AG09309 (cell line): ENCODE data around the gene SP9.

Experiments used
- DNase-seq: peaks from one replicate; pipeline ENCODE4 v3.0.0-alpha.2; 2010; ENCODE audit warnings: low read depth
- H3K4me3 ChIP-seq: 2 replicates; pipeline ENCODE4 v1.5.1; 2011; ENCODE audit warnings: mild to moderate bottlenecking, low read depth, low read length, moderate library complexity; ENCODE audit not compliant: control insufficient read depth
- TF ChIP-seq, protein P1 (sequence below): IDR thresholded peaks from 2 replicates; pipeline ENCODE4 v1.5.1; 2011; ENCODE audit warnings: mild to moderate bottlenecking, low read depth, low read length, inconsistent platforms; ENCODE audit not compliant: insufficient read depth, control insufficient read depth; ENCODE audit errors: missing control alignments

The SP9 gene

DNA sequence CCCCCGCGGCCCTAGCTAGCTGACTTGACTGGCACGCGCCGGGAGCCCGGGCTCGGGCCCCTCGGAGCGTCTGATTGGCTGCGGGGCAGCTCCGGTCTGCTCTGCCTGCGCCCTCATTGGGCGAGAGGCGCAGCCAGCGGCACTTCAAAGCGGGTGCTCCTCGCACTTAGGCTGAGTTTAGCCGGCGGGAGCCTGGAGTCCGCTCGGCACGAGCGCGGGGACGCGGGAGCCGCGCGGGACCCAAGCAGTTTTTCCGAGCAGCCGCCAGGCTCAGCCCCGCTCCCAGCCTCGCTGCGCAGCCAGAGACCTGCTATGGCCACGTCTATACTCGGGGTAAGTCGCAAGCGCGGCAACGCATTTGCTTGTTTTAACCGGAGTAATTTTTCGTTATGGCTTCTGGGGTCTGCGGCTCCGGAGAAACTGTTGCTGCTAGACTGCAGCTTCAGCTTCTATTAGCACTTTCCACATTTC is at the start of gene SP9:
Gene SP9, plus strand, starts transcription at position 174 of the 471 bp plus-strand sequence. Its CDS starts 139 bp downstream, at position 313.
- TF ChIP-seq, protein P1, sequence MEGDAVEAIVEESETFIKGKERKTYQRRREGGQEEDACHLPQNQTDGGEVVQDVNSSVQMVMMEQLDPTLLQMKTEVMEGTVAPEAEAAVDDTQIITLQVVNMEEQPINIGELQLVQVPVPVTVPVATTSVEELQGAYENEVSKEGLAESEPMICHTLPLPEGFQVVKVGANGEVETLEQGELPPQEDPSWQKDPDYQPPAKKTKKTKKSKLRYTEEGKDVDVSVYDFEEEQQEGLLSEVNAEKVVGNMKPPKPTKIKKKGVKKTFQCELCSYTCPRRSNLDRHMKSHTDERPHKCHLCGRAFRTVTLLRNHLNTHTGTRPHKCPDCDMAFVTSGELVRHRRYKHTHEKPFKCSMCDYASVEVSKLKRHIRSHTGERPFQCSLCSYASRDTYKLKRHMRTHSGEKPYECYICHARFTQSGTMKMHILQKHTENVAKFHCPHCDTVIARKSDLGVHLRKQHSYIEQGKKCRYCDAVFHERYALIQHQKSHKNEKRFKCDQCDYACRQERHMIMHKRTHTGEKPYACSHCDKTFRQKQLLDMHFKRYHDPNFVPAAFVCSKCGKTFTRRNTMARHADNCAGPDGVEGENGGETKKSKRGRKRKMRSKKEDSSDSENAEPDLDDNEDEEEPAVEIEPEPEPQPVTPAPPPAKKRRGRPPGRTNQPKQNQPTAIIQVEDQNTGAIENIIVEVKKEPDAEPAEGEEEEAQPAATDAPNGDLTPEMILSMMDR, result no peak
- peak; percentile 74 for DNase-seq
- H3K4me3 ChIP-seq, result peak within 1 kb of the TSS; percentile 67

DNA sequence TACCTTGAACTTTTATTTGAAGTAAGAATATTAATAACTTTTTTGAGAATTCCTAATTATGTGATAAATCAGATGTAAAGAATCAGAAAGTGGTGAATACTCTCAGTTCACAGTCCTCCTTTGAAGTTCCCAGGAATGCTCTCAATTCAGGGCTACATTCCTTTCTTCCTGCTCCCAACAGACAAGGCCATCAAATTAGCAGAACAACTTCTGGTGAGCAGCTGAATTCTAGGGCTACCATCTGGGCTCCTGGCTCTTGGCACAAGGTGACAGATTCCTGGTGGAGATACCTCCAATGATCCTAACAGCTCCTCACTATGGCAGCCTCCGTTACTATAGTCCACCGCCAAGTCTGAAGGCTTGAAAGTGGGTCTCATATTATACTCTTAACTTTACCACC is 48.6 kb upstream of the SP9 start:
- TF ChIP-seq, protein P1, result no peak
- no peak for DNase-seq
- no peak overlapping the region for H3K4me3 ChIP-seq

DNA sequence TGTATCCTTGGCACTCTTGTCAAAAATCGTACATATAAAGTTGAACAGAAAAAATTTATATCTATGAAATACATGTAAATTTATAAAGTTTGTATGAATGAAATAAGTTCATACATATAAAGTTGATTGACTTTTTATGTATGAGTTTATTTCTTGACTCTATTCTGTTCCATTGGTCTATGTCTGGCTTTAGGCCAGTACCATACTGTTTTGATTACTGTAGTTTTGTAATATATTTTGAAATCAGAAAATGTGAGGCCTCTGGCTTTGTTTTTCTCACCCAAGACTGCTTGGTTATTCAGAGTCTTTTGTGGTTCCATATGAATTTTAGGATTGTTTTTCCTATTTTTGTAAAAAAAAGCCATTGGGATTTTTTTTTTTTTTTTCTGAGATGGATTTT is 41.8 kb upstream of the SP9 start:
- H3K4me3 ChIP-seq, result no peak overlapping the region
- TF ChIP-seq, protein P1, result no peak
- DNase-seq, result no peak

DNA sequence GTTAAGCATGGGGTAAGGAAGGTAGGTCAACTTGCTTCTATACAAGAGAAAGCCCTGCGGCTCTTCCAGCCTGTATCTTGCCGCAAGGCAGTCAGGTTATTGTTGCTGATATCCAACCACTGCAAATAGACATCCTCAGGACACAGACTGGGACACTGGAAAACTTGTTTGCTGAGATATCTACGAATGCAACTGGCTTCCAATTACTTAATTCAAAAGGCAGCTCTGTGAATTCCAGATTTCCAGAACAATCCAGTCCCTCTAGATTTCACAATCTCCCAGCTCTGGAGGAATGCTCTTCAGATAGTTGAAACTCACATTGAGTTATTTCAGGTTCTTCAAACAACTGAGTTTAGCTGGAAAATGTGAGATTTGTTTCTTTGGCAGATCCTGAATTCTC is 34.6 kb upstream of the SP9 start:
- DNase-seq, result peak; percentile 13
- H3K4me3 ChIP-seq, result no peak overlapping the region
- TF ChIP-seq, protein P1, result no peak

DNA sequence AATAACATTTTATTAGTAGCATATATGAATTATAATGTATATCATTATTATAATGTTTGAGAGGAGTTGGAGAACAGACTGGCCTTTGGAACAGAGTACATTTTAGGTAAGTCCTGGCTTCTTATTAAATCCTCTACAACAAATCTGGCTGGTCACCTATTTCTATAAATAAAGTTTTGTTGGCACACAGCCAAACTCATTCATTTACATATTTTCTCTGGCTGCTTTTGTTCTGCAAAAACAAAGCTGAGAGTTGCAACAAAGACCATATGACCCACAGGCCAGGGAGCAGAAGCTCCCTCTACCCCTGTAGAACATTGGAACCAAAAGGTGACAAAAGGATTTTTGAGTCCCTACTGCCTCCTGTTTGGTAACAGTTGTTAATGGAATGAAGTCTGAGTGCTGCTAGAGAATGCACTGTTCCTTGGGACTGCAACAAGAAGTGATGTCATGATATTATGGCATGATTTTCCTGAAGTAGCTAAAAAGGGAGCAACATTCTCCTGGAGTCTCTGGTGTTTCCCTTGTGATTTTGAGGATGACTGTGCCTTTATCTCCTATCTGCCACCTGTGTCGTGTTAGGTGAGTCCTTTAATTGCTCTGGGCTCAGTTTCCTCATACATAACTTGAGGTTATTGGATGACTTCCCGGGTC is 22.0 kb upstream of the SP9 start:
- DNase-seq, result no peak
- TF ChIP-seq, protein P1, result no peak
- H3K4me3 ChIP-seq, result no peak overlapping the region

DNA sequence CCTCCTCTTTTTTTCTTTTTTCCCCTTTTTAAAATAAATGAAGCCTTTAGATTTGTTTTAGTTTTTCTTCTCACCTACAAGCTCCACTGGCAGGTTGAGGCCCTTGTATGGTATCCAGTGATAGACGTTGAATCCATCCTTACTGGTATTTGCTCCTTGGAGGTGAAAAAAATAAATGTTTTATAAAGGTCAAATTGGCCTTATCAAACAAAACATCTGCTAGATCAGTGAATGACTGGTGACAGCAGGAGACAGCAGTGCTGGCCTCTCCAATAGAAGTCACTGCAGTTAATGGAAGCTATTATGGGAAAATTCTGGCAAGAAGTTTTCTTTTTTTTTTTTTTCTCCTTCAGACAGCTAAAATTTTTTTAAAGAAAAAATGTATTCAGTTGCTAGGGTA is 12.6 kb upstream of the SP9 start:
- TF ChIP-seq, protein P1, result no peak
- no peak overlapping the region for H3K4me3 ChIP-seq
- no peak for DNase-seq
